T-helper 1 cell treated with Interleukin-12 subunit alpha and Interleukin-12 subunit beta and Interleukin-4 antibody, amounts not matched to agents 30 ng/mL and 1 ng/mL, for 36 hours (primary cell): Measurements from ENCODE around the gene RPTOR. TPM values are rescaled to one million over a fixed set of nuclear protein-coding genes. Genes with fewer than 3 reads are reported as not detected.

Experiments used
- intact Hi-C: fragments of 100-400 bp; cut with micrococcal nuclease; formaldehyde crosslinking; loops from one replicate; pipeline ENCODE4 v1.15.1; 2024
- total RNA-seq: library from RNA; stranded (reverse); gene quantifications from 2 replicates; pipeline ENCODE4 v1.2.3, GENCODE V29; 2022

RPTOR gene
- total RNA-seq, 1 donor from 2014 or later, result 75.6 TPM

DNA sequence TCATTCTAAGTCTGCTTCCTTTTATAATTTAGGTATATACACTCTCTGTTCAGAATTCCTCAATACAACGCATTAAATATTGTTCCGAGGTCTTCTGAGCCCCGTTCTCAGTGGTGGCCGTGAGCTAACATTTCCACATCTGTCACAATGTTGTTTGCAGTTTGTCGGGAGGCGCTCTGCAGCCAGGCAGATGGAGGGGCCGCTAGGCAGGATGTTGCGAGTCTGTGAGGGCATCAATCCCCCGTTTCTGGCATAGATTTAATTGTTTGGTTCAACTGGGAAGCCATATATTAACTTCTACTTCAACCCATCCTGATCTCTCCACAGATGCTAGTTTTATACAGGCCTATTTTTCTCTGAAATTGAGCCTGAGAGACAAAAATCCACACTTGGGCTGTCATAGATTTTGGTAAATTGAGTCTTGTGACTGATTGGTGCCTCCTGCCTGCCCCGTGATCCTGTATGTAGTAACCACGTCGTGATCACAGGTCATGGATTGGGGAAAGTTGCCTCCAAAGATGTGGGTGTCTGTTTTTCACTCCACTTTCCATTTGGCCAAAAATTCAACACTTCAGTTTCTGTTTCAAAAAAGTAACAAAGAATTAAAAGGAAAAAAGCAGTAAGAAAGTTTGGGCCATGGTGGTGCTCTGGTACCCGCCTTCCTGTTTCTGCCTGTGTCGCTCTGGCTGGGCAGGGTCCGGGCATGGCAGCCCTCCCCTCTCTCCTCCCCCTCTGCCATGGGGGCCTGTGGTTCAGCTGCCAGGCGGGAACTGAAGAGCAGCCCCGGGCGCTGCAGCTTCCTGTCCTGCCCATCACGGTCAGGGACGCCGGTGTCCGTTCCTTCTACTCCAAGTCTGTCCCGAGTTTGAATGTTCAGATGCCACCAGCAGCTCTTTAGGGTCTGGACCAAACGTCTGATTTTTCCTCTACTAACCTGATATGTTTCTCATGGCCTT, 41.5 kb downstream of the RPTOR start:
- intact Hi-C loops, result no loop called here

DNA sequence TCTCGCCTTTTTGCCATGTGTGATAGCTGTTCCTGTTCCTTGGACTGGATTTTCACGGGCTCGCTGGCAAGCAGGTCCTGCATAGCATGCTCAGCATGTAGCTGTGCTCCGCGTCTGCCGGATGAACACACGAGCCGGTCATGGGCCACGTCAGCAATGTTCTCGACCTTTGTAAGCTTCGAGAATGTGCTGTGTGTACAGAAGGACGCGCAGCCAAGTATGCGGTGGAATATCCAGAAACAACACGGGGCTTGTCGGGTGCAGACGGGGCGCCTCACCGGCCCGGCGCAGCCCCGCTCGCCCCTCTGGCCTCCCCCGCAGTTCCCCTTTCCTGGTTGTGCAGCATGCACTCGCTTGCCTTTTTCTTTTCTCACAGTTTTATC, 42.2 kb downstream of the RPTOR start:
- intact Hi-C loops, result no loop called here

DNA sequence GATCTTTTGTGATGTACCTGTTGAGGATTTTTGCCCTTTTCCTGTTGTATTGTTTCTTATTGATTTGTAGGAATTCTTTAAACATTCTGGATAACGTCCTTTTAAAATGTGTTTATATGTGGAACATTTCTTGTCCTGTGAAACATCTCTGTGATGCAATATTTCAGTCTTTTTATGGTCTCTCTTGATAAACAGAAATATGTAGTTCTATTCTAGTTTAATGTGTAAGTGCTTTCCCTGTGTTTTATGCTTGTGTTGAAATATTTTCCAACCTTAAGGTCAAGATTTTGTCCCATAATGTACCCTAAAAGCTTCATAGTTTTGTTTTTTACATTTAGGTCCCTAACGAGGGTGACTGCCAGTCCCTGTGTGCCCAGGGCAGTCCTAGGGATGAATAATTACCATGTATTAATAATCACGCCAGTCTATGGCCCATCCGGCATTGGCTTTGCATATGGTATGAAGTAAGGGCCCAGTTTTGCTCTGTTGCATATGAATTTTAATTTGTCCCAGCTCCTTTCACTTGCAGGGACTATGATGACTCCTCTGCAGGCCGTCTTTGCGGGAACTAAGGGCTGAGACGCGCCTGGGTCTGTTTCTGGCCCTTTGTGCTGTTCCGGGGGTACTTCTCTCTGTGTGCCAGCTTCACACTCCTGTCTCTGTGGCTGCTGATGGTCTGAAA, 44.2 kb downstream of the RPTOR start:
- intact Hi-C loops, result no loop called here

DNA sequence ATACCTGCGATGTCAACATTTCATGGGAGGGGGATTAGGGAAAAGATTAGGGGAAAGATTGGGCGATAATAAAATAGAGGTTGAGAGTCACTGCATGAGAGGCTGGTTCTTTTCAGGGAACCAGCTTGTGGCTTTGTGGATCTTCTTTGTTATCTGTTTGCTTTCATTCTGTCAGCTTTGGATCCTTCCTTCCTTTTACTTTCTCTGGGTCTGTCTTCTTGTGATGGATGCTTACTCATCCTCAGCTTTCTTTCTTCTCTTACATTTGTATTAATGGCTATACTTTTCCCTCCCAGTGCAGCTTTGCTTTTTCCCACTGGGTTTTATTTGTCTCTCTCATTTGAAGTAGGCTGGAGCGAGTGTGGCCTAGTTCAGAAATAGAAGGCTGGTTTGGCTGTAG, 47.1 kb downstream of the RPTOR start:
- intact Hi-C loops, result no loop called here

DNA sequence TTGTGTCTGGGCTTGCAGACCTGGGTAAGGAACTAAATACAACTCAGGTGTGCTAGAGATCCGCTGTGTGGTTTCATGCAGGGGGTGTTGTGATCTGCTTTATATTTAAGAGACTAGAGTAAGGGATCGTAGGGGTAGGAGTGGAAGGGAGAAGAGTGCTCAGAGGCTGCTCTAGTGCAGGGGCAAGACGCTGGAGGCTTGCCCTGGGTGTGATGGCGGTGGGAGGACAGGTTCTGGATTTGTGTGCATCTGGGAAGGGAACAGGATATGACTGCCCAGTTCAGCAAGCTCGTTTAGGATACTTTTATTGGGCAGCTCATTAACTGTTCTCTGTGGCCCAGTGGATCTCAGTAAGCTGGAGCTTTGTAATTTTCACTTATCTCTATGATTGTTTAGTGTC, 47.6 kb downstream of the RPTOR start:
- intact Hi-C loops, result no loop called here

DNA sequence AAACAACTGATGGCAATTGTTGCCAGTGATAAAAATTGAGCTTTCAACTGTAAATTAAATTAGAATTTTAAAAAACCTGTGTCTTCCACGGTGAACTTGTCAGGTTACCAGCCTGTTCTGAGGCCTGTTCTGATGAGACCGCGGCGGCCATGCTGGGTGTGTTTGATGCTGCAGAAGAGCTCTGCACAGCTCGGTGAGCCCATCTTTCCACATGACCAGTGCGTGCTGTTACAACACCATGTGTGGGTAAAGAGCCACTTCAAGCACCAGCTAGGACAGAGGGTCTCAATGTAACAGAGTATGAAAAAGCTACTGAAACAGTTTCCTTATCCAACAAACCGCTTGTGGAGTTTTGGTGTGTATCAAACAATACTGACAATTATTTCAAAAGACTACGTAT, 48.5 kb downstream of the RPTOR start:
- intact Hi-C loops, result no loop called here

DNA sequence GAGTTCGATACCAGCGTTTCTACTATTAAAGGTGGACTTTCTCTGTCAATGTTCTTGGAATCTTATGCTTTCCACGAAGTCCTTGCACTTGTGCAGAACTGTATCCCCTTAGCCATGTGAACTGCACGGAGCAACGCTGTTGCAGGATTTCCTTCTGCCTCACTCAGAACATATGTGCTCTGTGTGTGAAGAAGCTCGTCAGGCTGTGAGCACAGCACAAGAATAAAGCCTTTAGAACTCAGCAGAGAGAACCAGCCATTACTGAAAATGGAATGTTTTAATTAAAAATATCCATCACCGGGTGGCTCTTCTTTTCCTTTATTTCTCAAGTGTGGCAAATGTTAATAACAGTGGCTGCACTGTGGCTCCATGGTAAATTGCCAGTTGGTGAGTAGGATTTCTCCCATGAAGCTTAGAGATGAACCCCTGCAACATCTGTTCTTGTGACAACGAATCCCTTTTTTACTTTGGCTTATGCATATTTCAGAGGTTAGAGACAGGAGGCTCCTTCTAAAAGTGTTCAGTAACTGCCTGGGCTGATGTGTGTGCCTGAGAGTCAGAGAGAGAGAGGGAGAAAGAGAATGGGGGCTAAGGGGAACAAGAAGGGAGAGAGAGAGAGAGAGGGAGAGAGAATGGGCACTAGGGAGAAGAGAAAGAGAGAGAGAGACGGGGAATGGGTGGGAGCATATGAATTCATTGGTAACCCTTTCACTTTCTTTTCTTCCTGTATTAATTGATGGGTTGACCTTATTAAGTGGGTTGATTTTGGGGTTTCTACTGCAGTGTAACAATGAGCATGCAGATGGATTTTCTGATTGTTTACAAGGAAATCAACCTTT, 50.0 kb downstream of the RPTOR start:
- intact Hi-C loops, result no loop called here

DNA sequence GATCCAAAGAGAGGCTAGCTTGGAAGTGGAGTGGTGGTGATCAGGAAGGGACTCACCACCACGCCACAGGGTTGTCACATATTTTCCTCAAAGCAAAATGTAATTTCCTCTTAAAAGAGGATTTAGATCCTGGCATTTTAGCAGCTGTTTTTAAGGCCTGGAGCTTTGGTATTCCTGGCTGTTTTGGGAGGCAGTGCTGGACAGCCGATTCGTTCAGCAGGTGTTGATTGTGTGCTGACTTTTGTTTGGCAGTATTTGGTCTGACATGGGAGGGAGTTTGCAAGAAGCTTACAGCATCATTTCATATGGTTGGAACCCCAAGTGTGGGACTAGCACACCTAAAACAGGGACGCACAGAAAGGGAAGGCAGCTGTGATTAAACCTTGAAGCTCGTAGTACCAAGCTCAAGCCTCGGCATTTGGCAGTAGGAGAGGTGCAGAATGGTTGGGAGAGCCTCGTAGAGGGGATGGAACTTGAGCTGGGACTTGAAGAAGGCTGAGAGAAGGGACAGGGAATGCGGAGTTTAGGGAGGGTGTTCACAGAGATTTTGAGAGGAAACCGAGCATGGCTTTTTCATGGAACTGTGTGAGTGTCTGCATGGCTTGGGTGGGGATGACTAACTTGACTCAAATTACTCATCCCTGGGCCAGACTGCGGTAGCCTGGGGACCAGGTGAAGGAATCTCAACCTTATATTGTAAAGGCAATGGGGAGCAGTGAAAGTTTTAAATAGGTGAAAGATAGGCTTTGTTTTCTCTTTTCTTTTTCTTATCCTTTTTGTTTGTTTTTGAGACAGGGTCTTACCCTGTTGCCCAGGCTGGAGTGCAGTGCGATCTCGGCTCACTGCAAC, 52.3 kb downstream of the RPTOR start:
- intact Hi-C loops, result no loop called here

DNA sequence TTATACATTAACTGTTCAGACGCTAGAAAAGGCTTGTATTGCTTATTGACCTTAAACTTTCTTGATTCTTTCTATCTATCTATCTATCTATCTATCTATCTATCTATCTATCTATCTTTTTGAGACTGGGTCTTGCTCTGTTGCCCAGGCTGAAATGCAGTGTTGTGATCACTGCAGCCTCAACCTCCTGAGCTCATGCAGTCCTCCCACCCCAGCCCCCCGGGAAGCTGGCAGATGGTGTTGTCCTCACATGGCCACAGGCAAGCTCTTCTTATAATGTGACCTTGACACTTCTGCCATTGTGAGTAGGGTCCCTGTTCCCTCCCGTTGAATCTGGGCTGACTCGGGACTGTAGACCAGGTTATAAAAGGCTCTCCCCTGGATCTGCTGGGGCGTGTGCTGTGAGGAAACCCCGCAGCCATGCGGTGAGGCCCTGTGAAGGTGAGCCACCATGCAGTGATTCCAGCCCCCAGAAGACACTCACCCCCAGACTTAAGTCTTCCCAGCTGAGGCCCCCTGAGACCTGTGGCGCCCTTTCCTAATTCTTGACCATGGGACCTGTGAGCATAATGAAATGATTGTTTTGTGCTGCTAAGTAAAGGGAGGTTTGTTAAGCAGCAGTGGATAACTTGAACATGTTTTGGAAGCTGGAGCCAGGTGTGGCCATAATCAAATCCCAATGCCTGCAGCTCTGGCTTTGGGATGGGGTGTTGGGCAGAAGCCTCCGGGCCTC, 54.3 kb downstream of the RPTOR start:
- intact Hi-C loops, result no loop called here

DNA sequence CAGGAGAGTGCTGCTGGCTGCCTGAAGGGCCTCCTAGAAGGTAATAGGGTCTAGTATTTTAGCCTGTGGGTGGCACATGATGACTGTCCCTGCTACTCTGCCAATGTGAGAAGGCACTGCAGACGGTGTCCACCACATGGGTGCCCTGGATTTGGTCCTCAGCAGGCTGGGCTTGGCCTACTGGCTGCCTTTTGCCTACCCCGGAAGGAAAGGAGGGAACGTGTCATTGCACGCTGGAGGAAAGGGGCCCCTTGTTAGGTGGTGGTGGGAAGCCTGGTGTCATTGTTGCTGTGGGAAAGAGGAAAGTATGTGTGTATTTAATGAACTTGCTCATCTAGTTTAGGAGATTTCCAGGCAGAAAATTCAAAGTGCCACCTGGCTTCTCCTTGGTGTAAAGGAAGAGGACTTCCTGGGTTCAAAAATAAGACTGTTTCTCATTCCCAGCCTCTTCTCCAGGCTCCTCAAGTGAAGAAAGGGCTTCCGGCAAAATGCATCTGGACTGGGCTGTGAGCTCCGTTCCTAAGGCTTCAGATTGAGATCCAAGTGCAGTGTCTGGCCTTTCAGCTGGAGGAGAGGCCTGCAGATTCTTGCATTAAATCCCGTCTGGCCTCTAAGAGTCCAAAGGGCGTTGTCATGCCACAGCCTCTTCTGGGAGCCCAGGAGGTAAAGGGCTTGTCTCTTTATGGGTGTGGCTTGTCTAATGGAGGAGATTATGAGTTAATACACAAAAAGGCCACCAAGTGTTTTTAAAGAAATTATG, 55.1 kb downstream of the RPTOR start:
- intact Hi-C loops, result no loop called here

DNA sequence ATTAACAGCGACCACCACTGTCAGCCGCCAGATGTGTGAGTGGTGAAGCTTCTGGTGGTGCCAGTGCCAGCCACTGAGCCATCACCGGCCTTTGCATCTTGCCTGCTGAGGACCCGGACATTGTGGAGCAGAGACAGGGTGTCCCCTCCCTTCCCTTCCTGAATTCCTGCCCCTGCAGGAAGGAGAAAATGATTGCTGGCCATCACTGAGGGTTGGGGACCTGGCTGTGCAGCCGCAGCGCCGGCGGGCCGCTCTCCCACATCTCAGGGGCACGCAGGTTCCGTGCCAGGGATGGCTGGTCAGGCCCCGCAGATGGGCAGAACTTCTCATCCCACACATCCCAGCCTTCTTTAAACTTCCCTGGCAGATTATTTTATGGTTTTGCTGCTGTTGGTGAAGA, 56.5 kb downstream of the RPTOR start:
- intact Hi-C loops, result no loop called here

DNA sequence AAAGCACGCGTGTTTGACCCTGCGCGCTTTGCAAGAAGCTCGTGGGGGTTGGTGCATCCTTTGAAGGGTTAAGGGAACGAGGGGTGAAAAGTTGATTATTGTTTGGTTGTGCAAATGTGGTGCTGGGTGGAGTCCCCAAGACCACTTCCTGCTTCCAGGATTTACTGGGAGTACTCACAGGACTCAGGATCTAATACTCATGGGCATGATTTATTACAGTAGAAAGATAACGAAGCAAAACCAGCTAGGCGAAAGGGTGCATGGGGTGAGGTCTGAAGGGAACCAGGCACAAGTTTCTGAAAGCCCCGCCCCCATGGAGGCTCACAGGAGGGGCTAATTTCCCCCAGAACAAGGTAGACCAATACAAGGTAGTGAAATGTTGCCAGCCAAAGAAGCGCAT, 58.8 kb downstream of the RPTOR start:
- intact Hi-C loops, result no loop called here

DNA sequence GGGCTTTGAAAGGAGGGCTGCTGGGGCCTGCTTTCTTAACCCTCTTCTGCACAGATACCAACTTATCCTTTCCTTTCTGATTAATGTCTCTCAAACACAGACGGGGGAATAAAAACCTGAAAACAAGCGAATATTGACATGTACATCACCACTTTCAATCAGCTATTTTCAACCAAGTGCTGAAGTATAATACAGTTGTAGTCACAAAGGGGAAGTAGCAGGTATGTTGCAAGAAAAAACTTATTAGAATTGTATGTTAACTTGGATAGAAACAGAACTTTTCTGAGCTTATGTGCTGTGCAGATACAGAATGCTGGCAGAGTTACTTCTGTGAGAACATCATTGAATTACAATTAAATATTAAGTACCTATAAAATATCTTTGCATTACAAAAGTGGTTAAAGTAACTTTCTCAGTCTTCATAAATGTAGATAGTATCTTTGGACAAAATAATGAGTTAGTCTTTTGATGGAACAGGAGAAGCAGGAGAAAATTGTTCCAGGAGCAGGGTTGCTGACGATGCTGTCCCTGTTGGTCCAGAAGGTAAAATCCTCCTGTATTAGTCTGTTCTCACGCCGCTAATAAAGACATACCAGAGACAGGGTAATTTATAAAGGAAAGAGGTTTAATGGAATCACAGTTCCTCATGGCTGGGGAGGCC, 59.5 kb downstream of the RPTOR start:
- intact Hi-C loops, result loop anchor here (2.0 kb wide), 1 partner anchor 45 kb away; no protein-coding TSS in a partner anchor

DNA sequence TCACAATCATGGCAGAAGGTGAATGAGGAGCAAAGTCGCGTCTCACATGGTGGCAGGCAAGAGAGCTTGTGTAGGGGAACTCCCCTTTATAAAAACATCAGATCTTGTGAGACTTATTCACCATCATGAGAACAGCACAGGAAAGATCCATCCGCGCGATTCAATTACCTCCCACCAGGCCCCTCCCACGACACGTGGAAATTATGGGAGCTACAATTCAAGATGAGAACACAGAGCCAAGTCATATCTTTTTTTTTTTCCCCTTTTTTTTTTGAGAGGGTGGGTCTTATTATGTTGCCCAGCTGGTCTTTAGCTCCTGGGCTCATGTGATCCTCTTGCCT, 60.0 kb downstream of the RPTOR start:
- intact Hi-C loops, result loop anchor here (2.0 kb wide), 1 partner anchor 44 kb away; no protein-coding TSS in a partner anchor

DNA sequence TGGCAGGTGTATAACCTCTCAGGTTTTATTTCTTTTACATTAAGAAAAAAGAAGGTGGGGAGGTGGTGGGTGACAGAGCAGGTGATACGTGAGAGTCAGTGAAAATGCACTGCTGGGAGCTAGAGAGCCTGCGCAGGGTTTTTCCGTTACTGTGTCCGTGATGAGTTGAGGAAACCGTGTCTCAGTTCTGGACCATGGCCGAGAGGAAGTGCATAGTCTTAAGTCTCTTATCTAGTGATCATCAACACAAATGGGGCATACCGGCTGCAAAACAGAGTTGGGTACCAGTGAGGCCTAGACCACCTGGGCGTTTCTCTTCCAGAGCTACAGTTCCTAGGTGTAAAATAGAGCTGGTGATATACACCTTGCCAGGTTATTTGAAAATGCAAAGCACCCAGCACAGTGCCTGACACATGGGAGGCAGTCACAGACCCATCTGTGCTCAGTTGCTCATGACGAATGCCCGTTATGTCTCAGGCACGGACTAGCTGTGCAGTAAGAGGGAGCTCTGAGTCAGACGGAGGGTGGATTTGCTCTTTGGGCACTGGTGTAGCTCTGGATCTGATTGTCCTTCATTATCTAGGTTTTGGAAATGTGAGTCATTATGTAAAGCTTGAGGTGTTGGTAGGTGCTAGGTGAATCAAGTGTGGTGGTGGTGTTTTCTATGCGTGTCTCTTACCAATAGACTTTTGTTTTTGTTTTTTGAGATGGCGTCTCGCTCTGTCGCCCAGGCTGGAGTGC, 60.9 kb downstream of the RPTOR start:
- intact Hi-C loops, result loop anchor here (2.0 kb wide), 1 partner anchor 43 kb away; no protein-coding TSS in a partner anchor

DNA sequence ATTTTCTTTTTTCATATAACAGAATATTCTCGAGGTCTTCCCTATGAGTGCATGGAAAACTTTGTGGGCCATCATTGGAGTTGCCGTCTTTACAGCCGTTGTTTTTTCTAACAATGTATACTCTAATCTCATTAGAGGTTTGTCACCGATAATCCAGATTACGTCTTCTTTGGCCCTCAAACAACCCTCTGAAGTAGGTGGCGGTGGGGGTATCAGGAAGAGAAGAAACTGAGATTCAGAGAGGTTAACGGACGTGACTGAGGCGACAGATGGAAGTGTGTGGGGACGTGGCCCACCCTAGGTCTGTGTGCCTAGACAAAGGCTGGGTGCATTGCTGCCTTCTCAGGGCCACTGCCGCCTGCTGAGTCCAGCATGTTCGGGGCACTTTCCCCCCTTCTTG, 63.7 kb downstream of the RPTOR start:
- intact Hi-C loops, result no loop called here

DNA sequence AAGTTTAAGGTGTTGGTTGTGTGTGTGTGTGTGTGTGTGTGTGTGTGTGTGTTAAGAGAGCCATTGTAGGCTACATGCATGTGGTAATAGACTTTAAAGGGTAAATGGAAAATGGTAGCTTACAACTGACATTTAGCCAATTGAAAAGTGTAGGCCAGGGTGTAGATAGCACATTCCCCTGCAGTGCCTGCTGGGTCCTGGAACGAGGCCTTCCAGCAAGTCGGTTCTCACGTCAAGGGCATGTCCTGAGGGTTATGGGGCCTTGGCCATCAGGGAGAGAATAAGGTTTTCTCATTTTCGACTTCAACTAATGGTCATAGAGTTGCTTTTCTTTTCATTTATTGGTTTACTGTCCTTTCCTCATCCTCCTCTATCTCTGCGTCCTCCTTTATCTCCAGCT, 65.1 kb downstream of the RPTOR start:
- intact Hi-C loops, result no loop called here

DNA sequence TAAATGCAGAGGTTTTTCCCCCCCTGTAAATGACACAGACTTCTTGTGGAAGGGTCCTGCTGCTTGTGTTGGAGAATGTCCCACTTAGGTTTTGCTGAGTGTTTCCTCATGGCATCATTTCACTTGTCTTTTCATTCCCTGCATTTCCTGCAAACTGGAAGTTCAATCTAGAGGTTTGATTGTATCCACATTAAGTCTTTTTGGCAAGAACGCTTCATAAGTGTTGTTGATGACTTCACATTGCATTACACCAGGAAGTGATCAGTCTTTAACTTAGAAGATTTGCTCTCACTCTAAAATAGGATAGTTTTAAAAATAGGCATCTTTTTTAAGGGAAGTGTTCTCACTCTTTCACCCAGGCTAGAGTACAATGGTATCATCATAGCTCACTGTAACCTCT, 67.2 kb downstream of the RPTOR start:
- intact Hi-C loops, result no loop called here
